HG03565 (cell line): Measurements from ENCODE around the gene CD2BP2.
"Not testable (repeated sequence)": the region's sequence is repeated elsewhere in the genome, so short reads cannot be mapped to it uniquely, and the experiment has no call there.

Experiments
- ATAC-seq: cut with Tn5 transposase; IDR thresholded peaks from one replicate; pipeline ENCODE4 v1.9.1; 2021; ENCODE audit warnings: mild to moderate bottlenecking, moderate library complexity; ENCODE audit not compliant: unreplicated experiment

Gene CD2BP2

DNA sequence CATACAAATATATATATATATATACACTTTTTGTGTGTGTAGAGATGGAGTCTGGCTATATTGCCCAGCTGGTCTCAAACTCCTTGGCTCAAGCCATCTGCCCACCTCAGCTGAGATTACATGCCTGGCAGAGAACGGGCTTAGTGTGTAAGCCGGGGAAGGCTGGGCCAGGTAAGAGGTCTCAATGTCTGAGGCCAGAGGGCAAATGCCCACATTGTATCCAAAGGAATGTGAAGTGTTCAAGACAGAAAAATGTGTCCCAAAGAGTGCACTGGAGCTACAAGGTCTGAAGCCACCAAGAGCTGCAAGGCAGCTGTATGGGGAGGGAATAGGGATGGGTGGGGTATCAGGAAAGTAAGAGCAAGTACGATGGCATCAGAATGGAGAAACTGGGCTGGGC, 8.8 kb downstream of the CD2BP2 start:
- ATAC-seq = no peak

DNA sequence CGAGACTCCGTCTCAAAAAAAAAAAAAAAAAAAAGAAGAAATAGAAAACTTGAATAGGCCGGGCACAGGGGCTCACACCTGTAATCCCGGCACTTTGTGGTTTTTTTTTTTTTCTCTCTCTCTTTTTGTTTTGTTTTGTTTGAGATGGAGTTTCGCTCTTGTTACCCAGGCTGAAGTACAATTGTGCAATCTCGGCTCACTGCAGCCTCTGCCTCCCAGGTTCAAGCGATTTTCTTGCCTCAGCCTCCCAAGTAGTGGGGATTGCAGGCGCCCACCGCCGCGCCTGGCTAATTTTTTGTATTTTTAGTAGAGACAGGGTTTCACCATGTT, 11.7 kb downstream of the CD2BP2 start:
- not testable (repeated sequence) for ATAC-seq

DNA sequence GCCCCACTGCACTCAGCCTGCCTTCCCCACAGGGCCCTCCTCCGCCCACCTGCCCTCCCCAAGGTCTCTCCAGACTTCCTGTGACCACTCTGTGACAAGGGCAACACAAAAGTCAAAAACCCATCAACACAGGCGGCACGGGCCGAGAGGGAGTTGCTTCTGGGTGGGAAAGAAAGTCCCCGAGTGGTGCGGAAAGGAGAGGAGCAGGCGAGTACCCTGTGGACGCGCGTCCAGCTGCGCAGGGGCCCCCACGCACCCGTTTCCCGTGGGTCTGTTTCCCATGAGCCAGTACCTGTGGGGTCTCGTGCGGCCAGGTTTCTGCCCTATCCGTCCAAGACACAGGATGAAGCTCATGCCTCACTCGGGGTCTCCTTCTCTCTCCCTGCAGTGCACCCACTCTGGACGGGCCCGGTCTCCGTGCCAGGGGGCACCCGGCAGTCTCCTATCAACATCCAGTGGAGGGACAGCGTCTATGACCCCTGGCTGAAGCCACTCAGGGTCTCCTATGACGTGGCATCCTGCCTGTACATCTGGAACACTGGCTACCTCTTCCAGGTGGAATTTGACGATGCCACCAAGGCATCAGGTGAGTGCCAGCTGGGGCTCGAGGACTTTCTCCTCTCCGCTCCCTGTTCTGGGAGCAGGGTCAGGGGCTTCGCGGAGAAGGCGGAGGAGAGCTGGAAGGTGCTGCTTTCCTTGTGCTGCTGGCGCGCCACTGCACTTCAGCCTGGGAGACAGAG, 12.2 kb downstream of the CD2BP2 start:
- no peak for ATAC-seq

DNA sequence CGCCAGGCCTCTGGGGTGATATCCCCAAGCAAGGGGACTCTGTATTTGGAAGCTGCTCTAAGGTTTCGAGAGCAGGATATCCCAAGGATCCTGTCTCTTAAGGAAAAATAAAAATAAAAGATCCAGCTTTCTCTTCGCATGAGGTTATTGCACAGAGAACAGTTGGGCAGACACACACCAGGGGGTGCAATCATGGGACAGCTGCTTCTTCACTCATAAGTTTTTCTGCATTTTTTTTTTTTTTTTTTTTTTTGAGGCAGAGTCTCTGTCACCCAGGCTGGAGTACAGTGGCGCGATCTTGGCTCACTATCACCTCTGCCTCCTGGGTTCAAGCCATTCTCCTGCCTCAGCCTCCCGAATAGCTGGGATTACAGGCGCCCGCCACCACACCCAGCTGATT, 13.1 kb downstream of the CD2BP2 start:
- not testable (repeated sequence) for ATAC-seq

DNA sequence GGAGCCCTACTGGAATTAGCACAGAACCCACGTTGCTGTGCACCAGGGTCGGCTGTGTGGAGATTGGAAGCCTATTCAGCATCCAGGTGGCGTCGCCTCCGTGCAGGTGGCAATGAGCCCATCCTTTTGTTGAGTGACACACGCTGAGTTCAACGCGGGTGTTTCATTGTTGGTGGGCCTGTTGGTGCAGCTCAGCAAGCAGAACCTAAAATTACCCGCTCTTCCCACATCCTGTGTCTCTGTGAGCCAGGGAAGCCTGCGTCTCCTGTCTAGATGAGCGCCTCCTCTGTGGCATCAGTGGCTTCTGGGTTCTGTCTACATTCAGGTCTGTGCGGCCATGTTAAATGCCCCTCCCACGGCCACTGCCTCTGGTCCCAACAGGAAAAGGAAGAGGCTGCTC, 14.5 kb downstream of the CD2BP2 start:
- no peak for ATAC-seq

DNA sequence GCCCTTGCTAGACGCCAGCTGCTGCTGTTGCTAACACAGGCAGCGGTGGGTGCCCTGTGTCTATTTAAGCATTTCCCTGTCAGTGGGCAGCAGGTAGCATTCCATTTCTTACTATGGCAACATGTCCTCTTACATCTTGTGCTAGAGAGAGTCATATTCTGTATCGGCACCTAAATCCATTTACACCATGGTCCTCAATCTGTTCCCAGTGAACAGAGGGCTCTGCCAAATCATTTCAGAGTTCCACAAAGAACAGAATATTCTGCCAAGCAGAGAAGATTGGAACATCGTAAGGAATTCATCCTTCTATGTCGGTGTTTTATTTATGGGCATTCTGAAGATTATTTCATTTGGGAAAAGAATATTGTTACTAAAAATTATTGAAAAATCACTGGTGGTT, 16.4 kb downstream of the CD2BP2 start:
- ATAC-seq = not testable (repeated sequence)

DNA sequence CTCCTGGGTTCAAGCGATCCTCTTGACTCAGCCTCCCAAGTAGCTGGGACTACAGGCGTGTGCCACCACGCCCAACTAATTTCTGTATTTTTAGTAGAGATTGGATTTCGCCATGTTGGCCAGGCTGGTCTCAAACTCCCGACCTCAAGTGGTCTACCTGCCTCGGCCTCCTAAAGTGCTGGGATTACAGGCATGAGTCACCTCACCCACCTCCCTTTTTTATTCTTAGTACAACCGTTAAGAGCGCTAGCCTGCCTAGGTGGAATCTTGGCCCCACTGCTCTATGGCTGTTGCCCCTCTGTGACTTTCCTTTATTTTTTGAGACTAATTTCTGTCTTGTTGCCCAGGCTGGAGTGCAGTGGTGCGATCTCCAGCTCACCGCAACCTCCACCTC, 17.1 kb downstream of the CD2BP2 start:
- ATAC-seq = not testable (repeated sequence)

DNA sequence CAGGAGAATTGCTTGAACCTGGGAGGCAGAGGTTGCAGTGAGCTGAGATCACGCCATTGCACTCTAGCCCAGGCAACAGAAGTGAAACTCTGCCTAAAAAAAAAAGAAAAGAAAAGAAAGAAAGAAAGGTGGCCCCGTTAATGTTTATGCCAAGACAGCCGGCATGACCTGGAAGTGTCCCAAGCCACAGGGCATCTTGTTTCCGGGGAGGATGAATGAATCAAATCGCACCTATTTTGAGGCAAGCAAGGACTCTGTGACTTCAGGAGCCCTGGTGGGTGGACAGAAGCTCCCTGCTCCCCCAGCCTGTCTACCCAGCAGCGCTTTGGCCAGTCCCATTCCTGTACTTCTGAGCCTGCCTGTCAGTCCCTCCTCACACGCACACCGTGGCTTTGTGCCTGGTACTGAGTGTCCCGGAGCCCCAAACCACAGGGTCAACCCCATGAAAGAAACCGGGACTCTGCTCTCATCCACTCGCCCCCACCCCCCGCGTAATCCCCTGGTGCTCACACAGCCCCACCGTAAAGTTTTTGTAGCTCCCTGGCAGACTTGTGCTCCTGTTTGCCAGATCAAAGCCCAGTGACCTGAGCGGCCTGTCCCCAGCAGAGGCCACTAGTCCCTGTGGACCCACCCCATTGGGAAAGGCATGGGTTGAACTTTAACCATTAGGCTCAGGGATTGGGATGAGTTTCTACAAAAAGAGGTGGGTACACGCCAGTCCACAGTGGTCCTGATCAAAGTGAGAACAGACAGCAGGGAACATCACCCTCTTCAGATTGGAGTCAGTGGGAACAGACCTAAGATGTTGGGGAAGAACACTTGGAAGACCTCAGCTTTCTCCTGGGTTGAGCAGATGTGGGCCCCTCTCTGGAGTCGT, 19.3 kb downstream of the CD2BP2 start:
- no peak for ATAC-seq

DNA sequence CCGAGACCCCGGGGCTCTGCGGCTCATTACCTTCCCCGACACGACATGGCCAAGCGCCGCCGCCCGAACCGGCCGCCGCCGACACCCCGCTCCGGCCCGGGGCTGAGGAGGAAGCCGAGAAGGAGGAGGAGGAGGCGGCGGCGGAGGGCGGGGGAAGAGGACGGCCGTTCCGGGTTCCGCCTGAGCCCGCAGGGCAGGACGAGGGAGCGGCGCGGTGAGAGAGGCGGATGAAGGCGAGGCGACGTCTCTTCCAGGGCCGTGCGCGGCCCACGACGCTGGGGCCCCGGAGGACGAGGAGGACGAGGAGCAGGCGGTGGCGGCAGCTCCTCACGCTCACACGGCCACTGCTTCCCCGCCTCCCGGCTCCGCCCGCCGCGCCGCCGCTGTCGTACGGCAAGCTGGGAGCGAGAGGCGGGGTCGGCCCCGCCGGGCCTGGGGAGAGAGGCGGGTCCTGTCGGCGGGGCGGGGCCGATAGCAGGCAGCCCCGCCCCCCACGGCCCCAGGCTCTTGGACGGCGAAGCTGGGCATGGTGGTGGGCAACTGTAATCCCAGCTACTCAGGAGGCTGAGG, 20.0 kb downstream of the CD2BP2 start:
- peak; percentile 49 for ATAC-seq

DNA sequence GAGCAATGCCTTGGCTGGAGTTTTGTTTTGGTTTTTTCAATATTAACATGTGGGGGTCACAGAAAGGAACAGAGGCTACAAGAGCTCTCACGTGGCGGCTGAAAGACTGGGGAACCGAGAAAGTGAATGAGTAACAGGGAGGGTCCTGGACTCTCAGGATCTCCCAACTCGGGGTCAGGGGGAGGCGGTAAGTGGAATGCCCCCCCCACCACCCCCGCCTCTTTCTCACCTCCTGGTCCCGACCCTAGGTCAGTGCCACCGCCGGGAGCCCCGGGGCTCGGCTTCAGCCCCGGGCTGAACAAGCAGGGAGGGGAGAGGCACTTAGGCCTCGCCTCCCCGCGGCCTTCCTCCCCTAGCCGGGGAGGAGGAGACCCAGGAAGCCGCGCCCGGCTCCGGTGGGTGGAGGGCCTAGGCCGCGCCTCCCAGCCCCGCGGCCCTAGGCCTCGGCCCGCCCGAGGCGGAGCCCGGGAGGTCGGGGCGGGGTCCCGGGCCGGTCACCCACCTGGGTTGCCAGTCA, 20.6 kb downstream of the CD2BP2 start:
- peak; percentile 74 for ATAC-seq

DNA sequence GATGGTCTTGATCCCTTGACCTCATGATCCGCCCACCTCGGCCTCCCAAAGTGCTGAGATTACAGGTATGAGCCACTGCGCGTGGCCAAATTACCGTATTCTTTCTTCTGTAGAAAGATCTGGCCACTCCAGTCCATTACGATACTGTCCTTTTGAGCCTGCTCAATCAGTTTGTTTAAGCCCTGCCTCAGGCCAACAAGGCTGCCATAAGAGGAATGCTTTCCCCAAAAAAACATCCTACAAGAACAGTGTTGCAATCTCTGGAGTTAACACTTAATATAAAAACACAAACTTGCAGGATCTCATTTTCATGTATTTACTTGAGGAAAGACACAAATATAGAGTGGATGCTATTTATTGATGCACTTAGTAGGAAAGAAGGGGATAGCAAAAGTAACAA, 30.9 kb downstream of the CD2BP2 start:
- ATAC-seq = not testable (repeated sequence)

DNA sequence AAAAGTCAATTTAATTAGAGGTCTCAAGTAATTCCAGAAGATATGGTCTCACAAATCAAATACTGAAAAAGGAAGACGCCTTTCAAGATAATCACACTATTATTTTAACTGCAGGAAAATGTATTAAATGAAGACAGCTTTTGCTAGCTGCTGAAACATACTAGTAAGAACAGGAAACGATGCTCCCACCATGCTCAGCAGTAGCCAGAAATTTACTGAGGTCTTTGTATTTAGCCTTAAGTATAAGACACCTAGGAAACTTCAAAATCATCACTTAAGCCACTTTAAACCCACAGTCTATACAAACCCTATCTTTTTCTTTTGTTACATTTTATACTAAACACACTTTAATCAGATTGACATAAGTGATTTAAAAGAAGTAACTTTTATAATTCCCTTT, 36.5 kb downstream of the CD2BP2 start:
- ATAC-seq = not testable (repeated sequence)

DNA sequence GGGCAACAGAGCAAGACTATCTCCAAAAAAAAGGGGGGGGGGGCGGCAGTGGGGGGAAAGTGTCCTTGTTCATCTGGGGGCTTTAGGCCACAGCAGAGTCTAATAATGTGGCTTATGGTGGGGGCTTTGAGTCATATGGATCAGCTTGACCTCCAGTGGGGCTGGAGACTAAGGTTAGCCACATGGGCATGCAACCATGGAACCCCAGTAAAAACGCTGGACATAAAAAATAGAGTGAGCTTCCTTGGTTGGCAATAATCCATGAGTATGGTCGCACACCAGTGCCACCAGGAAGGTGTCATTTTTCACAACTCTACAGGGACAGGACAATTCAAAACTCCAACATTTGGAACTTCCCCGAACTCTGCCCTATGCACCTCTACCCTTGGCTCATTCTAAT, 44.2 kb downstream of the CD2BP2 start:
- ATAC-seq = not testable (repeated sequence)

DNA sequence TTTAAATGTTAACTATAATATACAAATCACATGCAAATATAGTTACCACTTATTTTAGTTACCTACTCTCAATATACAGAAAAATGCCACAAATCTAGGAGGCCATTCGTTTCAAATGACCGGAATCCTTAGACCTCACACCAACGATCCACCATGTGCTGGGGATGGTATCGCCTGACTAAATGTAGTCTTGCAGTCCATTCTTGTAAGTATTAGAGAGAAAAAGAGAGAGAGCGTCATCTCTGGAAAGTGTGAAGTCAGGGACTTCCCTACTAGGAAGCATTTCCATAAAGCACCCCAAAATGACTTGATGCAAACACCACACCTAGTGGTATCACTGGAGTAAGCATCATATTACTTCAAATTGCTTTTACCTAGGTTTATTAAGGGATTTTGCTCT, 45.9 kb downstream of the CD2BP2 start:
- ATAC-seq = not testable (repeated sequence)
